B cell (primary cell): ENCODE data around the gene AGAP1.

ENCODE experiments used
- EZH2 ChIP-seq: IDR thresholded peaks from 2 replicates; pipeline ENCODE4 v1.6.1; 2012; ENCODE audit warnings: borderline replicate concordance, low read depth, mild to moderate bottlenecking, moderate library complexity, low read length; ENCODE audit not compliant: insufficient read depth, poor library complexity, severe bottlenecking
- TF ChIP-seq, protein P1 (sequence below): fragments of 200-600 bp; IDR thresholded peaks from one replicate; pipeline ENCODE4 v1.8.0; 2022; ENCODE audit warnings: antibody characterized with exemption, mild to moderate bottlenecking

- TF ChIP-seq, protein P1, sequence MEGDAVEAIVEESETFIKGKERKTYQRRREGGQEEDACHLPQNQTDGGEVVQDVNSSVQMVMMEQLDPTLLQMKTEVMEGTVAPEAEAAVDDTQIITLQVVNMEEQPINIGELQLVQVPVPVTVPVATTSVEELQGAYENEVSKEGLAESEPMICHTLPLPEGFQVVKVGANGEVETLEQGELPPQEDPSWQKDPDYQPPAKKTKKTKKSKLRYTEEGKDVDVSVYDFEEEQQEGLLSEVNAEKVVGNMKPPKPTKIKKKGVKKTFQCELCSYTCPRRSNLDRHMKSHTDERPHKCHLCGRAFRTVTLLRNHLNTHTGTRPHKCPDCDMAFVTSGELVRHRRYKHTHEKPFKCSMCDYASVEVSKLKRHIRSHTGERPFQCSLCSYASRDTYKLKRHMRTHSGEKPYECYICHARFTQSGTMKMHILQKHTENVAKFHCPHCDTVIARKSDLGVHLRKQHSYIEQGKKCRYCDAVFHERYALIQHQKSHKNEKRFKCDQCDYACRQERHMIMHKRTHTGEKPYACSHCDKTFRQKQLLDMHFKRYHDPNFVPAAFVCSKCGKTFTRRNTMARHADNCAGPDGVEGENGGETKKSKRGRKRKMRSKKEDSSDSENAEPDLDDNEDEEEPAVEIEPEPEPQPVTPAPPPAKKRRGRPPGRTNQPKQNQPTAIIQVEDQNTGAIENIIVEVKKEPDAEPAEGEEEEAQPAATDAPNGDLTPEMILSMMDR: no peak
- no peak for TF ChIP-seq EZH2
Measured at GRCh38 chr2:236157366-236157765, 663.5 kb downstream of the AGAP1 start.
